Motor neuron (in vitro differentiated cells): ENCODE data around the gene RERE. TPM values are rescaled to one million over a fixed set of nuclear protein-coding genes. Genes with fewer than 3 reads are reported as not detected.

ENCODE experiments used
- ATAC-seq, 8 experiments: fragments of 200-7000 bp; cut with Tn5 transposase; replicated peaks in 6 of 8; 2 replicates each; pipeline ENCODE4 v1.8.0; 2021; ENCODE audit warnings: mild to moderate bottlenecking in 8 of 8, moderate library complexity in 8 of 8
- H3K27ac ChIP-seq, 2 donors: fragments of 250-450 bp; sonication (Bioruptor Pico); 2 replicates each; pipeline ENCODE4 v1.9.0; 2021; ENCODE audit warnings: antibody characterized with exemption in 2 of 2, mild to moderate bottlenecking in 2 of 2, moderate library complexity in 1 of 2
- H3K4me1 ChIP-seq, 2 donors: fragments of 250-450 bp; sonication (Bioruptor Pico); replicated peaks in 1 of 2; 2 replicates each; pipeline ENCODE4 v1.6.1; 2021; ENCODE audit warnings: antibody characterized with exemption in 2 of 2, mild to moderate bottlenecking in 2 of 2, moderate library complexity in 1 of 2
- H3K4me3 ChIP-seq, 5 donors: fragments of 250-450 bp; sonication (Bioruptor Pico); 2 replicates each; pipeline ENCODE4 v1.9.0; 2021; ENCODE audit warnings: antibody characterized with exemption in 5 of 5, mild to moderate bottlenecking in 5 of 5, moderate library complexity in 4 of 5
- WGBS, 10 experiments: fragments of 450-650 bp; shearing (Covaris generic); methylation state at CpG; one replicate each; pipeline ENCODE4 v1.0.0; 2022; 5-methylcytosine and 5-hydroxymethylcytosine counted together
- in situ Hi-C, 9 experiments: fragments of 400-800 bp; cut with MboI; loops; one replicate each; pipeline ENCODE4 v1.15.0; 2021; ENCODE audit warnings: low sequenced_read_pairs in 9 of 9, low pct_unique_long_range_greater_than_20kb in 2 of 9; ENCODE audit not compliant: unreplicated experiment in 9 of 9
- total RNA-seq, 8 experiments: library from RNA; unstranded; fragments of 300-600 nt; gene quantifications; 2 replicates each; pipeline versions ENCODE4 v1.2.3 to v1.2.4, GENCODE V29; 2022

RERE gene
- total RNA-seq, 8 experiments from 2014 or later, result 17.8 to 576 (median 111) TPM

DNA sequence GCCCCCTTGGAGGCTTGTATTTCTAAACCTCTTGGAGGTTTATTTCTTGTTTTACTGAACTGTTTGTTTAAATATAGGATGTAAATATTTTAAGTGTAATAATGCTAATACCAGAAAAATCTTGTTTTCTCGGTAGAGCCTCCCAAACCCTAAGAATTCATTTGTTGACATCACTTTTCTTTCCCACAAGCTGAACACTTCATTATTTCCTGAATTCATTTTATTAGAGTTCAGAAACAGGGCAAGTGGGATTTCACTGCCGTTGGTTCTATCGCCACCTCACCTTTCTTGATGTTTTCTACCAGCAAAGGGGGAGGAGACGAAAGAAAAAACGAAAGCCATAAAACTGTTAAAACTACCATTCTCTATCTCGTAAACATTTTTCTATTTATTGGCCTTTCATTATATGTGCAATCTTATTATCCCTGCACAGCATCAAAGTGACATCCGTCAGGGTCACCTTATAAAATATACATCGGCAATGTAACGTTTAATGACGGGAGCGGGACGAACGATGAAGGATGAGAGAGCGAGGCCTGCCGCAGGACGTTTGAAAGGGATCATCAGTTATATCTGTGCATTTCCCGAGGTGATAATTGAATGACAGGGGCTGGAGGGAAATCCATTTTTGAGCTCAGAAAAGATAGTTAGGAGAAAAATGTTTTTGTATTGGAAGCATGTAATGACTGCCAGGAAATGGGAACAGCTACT is 440.0 kb downstream of the RERE start:
- WGBS, 10 experiments, result 43 to 94% (median 64%) methylated on average over 8 to 17 of the region's 17 CpGs
- in situ Hi-C loops, result no loop called here
- H3K4me1 ChIP-seq, result peaks cover 67 to 88% of the 10 kb centered on the region in 2 donors
- peak overlapping the region in 1 of 2 donors; percentile 51 for H3K27ac ChIP-seq
- no peak overlapping the region for H3K4me3 ChIP-seq
- ATAC-seq, result peak in 3 of 8 experiments; percentile 46 to 61 (median 51)

DNA sequence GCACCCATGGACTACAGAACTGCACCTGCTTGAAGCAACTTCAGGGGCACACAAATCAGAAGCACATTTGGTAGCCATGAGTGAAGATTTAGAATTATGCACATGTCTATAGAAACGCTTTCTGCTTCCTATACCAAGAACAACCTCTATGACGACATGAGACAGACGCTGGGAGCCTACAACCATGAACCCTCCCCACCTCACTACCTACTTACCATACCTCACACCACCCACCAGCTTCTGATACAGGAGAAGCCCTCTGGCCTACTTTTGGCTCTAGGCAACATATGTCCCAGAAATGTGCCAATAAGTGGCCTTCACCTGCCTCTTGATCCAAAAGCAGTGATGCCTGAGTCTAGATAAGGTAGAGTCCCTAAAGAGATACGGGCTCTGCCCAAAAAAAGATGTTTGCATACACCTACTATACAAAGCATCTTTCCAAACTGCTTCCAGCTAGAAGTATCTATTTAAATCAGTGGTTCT is 441.0 kb downstream of the RERE start:
- H3K4me3 ChIP-seq, result no peak overlapping the region
- H3K27ac ChIP-seq, result no peak overlapping the region
- ATAC-seq, result no peak
- in situ Hi-C loops, result no loop called here
- 30 to 91% (median 72%) methylated on average over 1 to 4 of the region's 4 CpGs; no CpG with 5 or more reads in 4 of the 10 experiments for WGBS, 10 experiments
- peaks cover 71 to 88% of the 10 kb centered on the region in 2 donors for H3K4me1 ChIP-seq

DNA sequence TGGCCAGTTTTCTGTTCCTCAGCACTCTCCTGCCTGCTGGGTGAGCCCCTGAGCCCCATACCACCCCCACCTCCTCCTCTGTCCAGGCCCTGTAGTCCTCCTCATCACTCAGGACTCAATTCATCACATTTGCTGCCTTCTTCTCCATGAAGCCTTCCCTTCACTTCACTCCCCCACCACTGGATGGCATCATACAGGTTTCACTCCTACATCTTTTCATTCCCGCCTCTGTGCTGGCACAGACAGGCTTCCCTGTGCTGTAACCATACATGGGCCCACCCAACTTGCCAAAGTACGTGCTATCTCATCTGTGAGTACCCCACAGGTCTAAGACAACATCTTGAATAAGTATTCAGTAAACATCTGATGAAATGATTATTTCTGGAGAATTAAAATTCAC is 442.6 kb downstream of the RERE start:
- peaks cover 75 to 86% of the 10 kb centered on the region in 2 donors for H3K4me1 ChIP-seq
- H3K4me3 ChIP-seq, result no peak overlapping the region
- in situ Hi-C loops, result no loop called here
- no peak overlapping the region for H3K27ac ChIP-seq
- WGBS, 10 experiments, result 63 to 100% (median 90%) methylated on average over 1 to 2 of the region's 2 CpGs; no CpG with 5 or more reads in 3 of the 10 experiments
- ATAC-seq, result no peak

DNA sequence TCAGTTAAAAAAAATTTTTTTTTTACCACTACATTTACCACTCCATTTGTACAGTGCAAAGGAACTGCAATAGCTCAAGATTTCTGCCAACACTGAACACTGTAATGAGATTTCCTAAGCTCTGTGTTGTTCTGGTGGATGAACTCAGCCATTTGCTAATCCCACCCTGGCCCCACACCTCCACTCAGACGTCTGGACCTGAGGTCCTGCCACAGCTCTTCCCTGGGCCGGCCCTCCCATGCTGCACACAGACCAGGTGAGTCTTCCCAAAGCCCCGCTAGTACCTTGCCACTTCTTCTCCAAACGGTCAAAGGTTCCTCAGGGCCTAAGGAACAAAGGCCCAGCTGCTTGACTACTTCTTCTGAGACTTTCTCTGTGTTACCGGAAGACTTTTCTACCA is 443.1 kb downstream of the RERE start:
- Histone ChIP-seq H3K27ac (no peak overlapping the region), H3K4me3 (no peak overlapping the region), H3K4me1 (peaks cover 75 to 86% of the 10 kb centered on the region in 2 donors)
- in situ Hi-C loops, result no loop called here
- WGBS, 10 experiments, result 17 to 92% (median 81%) methylated on average over 1 to 5 of the region's 5 CpGs; no CpG with 5 or more reads in 3 of the 10 experiments
- no peak for ATAC-seq

DNA sequence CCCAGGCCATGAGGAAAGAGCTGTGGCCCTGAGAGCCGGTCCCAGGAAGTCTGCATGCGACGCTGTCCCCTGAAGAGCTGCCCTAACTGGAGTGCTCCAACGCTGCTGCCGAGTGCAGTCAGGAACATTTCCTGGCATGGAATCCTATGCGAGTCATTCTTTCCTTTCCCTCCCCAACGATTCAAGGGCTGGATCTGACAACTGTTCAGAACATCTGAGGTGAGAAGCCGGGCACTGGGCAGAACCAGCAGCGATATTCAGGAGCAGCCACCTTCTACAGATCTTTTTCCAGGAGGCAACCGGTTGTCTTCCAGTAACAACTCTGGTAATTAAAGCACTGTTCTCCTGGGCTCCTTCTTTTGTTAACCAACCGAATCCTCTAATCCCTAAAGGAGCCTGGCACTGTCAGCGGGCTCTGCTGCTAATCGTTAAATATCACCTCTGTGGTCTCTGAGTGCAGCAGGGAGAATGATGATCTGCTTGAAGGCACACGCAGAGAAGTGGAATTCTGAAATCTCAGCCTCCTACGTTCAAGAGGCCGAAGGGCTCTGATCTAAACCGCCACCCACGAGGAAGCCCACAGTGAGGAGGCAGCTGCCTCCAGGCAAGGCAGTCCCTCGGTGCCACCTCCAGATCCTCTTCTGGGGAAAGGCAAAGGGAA is 443.7 kb downstream of the RERE start:
- ATAC-seq, result peak in 7 of 8 experiments; percentile 1 to 69 (median 13)

DNA sequence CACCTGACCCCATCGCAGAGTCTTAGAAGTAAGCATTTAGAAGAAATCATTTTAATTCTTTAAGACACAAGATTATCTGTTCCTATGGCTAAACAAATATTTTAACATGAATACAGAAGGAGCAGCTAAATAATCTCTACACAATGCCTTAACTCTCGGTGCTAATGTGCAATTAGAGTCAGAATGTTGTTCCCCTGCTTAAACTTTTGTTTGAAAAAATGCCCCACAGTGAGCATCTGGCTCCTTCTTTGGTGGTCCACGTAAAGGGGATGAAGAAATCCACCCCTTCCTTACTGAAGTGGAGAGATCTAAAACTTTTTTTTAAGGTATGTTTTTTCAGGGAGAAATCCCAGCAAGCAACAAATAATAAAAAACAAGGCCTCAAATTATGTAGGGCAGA is 444.3 kb downstream of the RERE start:
- H3K27ac ChIP-seq, result peak overlapping the region in 1 of 2 donors; percentile 40
- H3K4me3 ChIP-seq, result no peak overlapping the region
- in situ Hi-C loops, result no loop called here
- whole genome bisulfite sequencing, 10 experiments, result 0 to 93% (median 55%) methylated on average over 1 to 3 of the region's 3 CpGs
- ATAC-seq, result no peak
- H3K4me1 ChIP-seq, result peaks cover 70 to 81% of the 10 kb centered on the region in 2 donors

More for the DNA sequence above, 443.7 kb downstream of the RERE start:
- H3K4me1 ChIP-seq, result peaks cover 75 to 86% of the 10 kb centered on the region in 2 donors
- H3K27ac ChIP-seq, result peak overlapping the region; percentile 4 to 40
- H3K4me3 ChIP-seq, result no peak overlapping the region
- in situ Hi-C loops, result no loop called here
- 7 to 53% (median 32%) methylated on average over 3 to 14 of the region's 19 CpGs; no CpG with 5 or more reads in 1 of the 10 experiments for WGBS, 10 experiments

DNA sequence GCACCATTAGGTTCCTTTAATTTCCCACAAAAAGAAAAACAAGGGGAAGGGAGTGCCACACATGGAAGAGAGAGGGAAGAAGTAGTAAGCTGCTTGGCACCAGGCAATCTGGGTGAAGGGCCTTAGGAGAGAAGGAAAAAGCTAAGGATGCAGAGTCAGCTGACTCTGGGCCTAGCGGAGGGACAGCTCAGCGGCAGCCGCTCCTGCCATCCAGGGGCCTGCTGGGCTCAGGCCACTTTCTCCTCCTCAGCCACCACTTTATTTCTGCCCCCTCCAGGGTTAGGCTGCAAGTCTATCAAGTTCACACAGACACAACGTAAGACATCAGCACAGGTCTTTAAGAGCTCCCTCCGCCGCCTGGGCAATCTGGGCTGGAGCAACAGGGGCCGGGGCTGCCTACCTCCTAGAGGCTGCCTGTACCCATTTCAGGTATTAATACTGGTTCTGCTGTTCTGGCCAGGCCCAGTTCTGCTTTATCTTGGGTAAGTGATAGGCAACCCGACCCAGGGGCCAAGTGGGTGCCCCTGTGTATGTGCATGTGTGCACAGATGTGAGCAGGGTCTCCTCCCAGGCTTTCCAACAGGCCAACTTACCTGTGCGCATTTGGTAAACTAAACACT is 446.0 kb downstream of the RERE start:
- in situ Hi-C loops, result no loop called here
- peaks cover 67 to 76% of the 10 kb centered on the region in 2 donors for H3K4me1 ChIP-seq
- H3K4me3 ChIP-seq, result no peak overlapping the region
- peak in 5 of 8 experiments; percentile 13 to 43 (median 31) for ATAC-seq
- peak overlapping the region; percentile 68 to 70 for H3K27ac ChIP-seq
- 0 to 80% (median 37%) methylated on average over 1 to 8 of the region's 9 CpGs; no CpG with 5 or more reads in 4 of the 10 experiments for WGBS, 10 experiments

DNA sequence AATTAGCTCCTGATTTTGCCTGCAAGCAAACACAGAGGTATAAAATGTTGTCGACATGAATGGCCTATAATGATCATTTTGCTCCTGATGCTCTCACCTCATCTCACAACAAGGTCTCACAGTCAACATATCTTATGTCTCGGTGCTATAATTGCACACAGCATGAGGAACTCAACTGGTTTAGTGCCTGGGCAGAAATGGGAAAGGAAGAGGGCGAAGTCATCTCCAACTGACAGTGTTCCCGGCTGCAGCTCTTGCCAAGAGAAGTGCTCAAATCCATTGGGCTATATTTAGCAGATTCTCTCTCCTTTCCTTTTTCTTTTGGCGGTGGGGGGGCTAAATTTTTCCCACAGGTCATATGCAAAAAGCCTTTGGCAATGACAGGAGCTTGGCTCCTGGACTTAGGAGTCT is 446.5 kb downstream of the RERE start:
- no peak overlapping the region for H3K4me3 ChIP-seq
- ATAC-seq, result peak in 6 of 8 experiments; percentile 22 to 76 (median 63)
- in situ Hi-C loops, result no loop called here
- peak overlapping the region; percentile 68 to 70 for H3K27ac ChIP-seq
- peaks cover 61 to 74% of the 10 kb centered on the region in 2 donors for H3K4me1 ChIP-seq
- WGBS, 10 experiments, result 0 to 27% (median 20%) methylated on average over 1 to 5 of the region's 5 CpGs; no CpG with 5 or more reads in 3 of the 10 experiments

DNA sequence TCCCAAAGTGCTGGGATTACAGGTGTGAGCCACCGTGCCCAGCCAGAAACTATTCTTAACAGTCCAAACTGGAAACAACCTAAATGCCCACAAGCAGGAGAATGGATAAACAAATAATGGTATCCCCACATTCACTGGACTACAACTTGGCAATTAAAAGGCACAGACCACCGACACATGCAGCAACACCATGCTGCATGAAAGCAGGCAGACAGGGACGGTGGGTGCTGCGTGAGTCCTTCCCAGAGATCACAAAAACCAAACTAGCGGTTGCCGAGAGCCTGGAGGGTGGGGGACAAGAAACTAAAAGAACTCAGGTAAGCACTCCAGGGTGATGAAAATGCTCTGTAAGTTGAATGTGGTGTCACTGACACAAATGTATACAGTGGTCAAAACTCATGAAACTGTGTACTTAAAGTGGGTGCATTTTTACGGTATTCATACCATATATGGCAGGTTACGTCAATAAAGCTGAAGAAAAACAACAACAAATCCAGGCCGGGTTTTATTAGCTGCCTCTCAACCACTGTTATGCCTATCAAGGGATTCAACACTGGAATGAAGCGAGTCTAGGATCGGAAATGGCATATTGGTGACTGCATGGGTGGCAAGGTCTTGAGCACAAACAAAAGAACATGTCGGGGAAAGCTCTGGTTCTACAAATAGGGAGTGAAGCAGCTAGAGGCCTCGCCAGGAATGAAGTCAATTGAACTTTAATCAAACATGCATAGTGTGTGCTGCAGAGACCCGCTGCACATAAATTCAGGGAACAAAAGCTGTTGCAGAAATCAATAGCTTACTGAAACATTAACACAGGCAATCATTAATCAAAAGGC is 447.2 kb downstream of the RERE start:
- Histone ChIP-seq H3K4me1 (peaks cover 60 to 74% of the 10 kb centered on the region in 2 donors), H3K4me3 (peak overlapping the region in 3 of 5 donors; percentile 1 to 8 (median 4)), H3K27ac (peak overlapping the region; percentile 65 to 70)
- ATAC-seq, result peak in 5 of 8 experiments; percentile 70 to 85 (median 77)
- in situ Hi-C loops, result no loop called here
- 0 to 97% (median 22%) methylated on average over 3 to 14 of the region's 14 CpGs for WGBS, 10 experiments

DNA sequence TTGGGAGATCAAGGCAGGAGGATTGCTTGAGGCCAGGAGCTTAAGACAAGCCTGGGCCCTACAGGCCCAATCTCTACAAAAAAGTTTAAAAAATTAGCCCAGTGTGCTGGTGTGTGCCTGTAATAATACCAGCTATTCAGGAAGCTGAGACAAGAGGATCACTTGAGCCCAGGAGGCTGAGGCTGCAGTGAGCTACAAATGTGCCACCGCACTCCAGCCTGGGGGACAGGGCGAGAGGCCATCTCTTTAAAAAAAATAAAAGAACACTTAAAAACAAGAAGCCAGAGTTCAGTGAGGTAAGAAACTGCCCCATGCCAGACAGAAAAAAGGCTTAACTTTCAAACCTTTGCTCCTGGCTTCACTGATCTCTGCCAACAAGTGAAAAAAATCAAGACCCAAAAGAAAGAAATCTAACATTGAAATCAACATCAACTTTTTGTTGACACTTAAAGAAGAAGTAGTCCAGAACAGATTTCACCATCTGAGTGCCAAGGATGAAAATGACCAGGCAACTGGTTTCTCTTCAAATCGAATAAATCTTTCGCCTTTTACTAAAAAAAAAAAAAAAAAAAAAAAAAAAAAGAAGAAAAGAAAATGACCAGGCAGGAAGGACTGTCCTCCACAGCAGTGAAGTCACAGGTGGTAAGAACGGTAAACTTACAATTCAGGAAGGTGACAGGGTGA is 448.3 kb downstream of the RERE start:
- WGBS, 10 experiments, result 51 to 100% (median 85%) methylated on average over 1 to 5 of the region's 5 CpGs; no CpG with 5 or more reads in 1 of the 10 experiments
- H3K4me1 ChIP-seq, result peaks cover 54 to 66% of the 10 kb centered on the region in 2 donors
- H3K27ac ChIP-seq, result peak overlapping the region in 1 of 2 donors; percentile 65
- H3K4me3 ChIP-seq, result no peak overlapping the region
- in situ Hi-C loops, result no loop called here
- no peak for ATAC-seq

DNA sequence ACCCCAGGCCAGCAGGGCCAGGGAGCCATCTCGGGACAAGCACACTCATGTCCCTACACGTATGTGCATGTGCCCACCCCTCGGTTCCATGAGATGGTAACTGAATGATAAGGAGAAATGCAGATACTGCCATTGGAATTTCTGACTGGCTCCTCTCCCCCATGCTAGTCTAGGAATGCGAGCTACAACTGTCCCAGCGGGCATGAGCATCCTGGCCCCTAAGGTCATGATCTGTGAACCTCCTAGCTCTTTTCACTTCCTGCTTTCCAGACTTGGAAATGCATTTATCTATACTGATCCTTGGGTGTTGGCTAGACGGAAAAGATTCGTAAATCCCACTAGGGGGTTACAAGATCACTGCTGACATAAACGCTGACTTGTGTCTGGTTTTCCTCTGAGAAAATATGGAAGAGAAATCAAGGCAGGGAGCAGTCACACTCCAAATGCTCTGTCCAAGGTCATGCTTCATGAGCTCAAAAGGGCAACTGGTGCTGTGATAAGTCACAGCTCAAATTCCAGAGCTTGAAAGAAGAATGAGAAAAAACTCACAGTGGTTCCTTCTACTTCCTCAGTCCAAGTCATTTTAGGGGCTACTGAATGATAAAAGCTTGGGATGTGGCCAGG is 449.8 kb downstream of the RERE start:
- ATAC-seq, result no peak
- 78 to 100% (median 92%) methylated on average over 1 to 7 of the region's 8 CpGs; no CpG with 5 or more reads in 2 of the 10 experiments for WGBS, 10 experiments
- H3K4me3 ChIP-seq, result no peak overlapping the region
- in situ Hi-C loops, result no loop called here
- H3K4me1 ChIP-seq, result peaks cover 40 to 52% of the 10 kb centered on the region in 2 donors
- H3K27ac ChIP-seq, result no peak overlapping the region
